Stomach (tissue), 4 donors: ENCODE measurements around the gene ZBTB45.

Experiments used
- CTCF ChIP-seq, 7 experiments: fragments of 450-650 bp in 4 of 7; fragments of 200-600 bp in 3 of 7; sonication (generic) in 3 of 7; IDR thresholded peaks; one replicate each; pipeline ENCODE4 v1.5.1; 2016 to 2019; ENCODE audit warnings: antibody characterized with exemption in 7 of 7, control low read depth in 2 of 7, mild to moderate bottlenecking in 1 of 7
- EP300 ChIP-seq: sonication (generic); formaldehyde crosslinking; IDR thresholded peaks from one replicate; pipeline ENCODE4 v1.6.1; 2017; ENCODE audit warnings: antibody characterized with exemption
- POLR2A ChIP-seq, 4 donors: fragments of 450-650 bp; IDR thresholded peaks; one replicate each; pipeline ENCODE4 v1.6.1; 2016; ENCODE audit warnings: antibody characterized with exemption in 4 of 4, control low read depth in 2 of 4, mild to moderate bottlenecking in 1 of 4, moderate library complexity in 1 of 4

GRCh38 chr19:58514564-58515022 is 5.0 kb downstream of the ZBTB45 start:
- no peak for TF ChIP-seq CTCF (IDR thresholded peaks at IDR 0.05)
- no peak for TF ChIP-seq POLR2A (IDR thresholded peaks at IDR 0.05)
- TF ChIP-seq EP300 = no peak
